GM12878 (cell line): Measurements from ENCODE around the gene FGF11. TPM values are rescaled to one million over a fixed set of nuclear protein-coding genes. Genes with fewer than 3 reads are reported as not detected.

Experiments
- ATAC-seq: fragments of 200-7000 bp; cut with Tn5 transposase; 3 replicates; pipeline ENCODE4 v1.9.1; 2020; ENCODE audit warnings: mild to moderate bottlenecking, moderate library complexity
- BruUV-seq: library from RNA; stranded (reverse); fragments of 400-500 nt; replicated peaks from 2 replicates; lab custom pipeline; 2021; lab: Mats Ljungman, UMichigan
- CTCF ChIA-PET: fragments of 300-600 bp; sonication (Branson Sonifier 250); formaldehyde crosslinking; extraction: SDS; loops from one replicate; lab custom pipeline; 2021; ENCODE audit warnings: inconsistent platforms; lab: Yijun Ruan, JAX
- POLR2A ChIA-PET: fragments of 350-600 bp; formaldehyde crosslinking; extraction: SDS; loops from one replicate; lab custom pipeline; 2021; ENCODE audit warnings: inconsistent platforms; lab: Charles Lee
- RAD21 ChIA-PET: fragments of 300-600 bp; sonication (Branson Sonifier 250); formaldehyde crosslinking; loops from one replicate; lab custom pipeline; 2023; ENCODE audit warnings: antibody characterized with exemption; ENCODE audit not compliant: unreplicated experiment; lab: Charles Lee
- SMC1A ChIA-PET: fragments of 300-600 bp; sonication (Branson Sonifier 250); formaldehyde crosslinking; loops from one replicate; lab custom pipeline; 2023; ENCODE audit not compliant: unreplicated experiment, uncharacterized antibody; lab: Charles Lee
- DNase-seq: peaks from one replicate; pipeline ENCODE4 v3.0.0-alpha.2; 2011; ENCODE audit warnings: low read depth, low spot score
- FAIRE-seq: peaks from 3 replicates; lab custom pipeline; 2011; peaks lifted over from hg19 to GRCh38; lab: Jason Lieb, UNC
- H2AFZ ChIP-seq: 2 replicates; pipeline ENCODE4 v1.6.0; 2011; ENCODE audit warnings: low read depth, low read length, control low read depth; ENCODE audit not compliant: control insufficient read depth
- H3K27ac ChIP-seq: 2 replicates; pipeline ENCODE4 v1.5.1; 2011; ENCODE audit warnings: control low read depth; ENCODE audit not compliant: control insufficient read depth, insufficient read depth
- H3K27me3 ChIP-seq, 2 experiments: replicated peaks in 1 of 2; 2 replicates each; pipeline versions ENCODE4 v1.6.0 to v1.6.1; 2011; ENCODE audit warnings: low read length in 1 of 2; ENCODE audit not compliant: control insufficient read depth in 2 of 2, insufficient read depth in 2 of 2
- H3K36me3 ChIP-seq, 2 experiments: 2 replicates each; pipeline ENCODE4 v1.5.1; 2011; ENCODE audit warnings: low read length in 1 of 2; ENCODE audit not compliant: control insufficient read depth in 2 of 2, insufficient read depth in 2 of 2
- H3K4me1 ChIP-seq: 2 replicates; pipeline ENCODE4 v1.6.1; 2011; ENCODE audit warnings: mild to moderate bottlenecking, low read length, moderate library complexity, mixed read lengths; ENCODE audit not compliant: control insufficient read depth, insufficient read depth
- H3K4me2 ChIP-seq: 2 replicates; pipeline ENCODE4 v1.6.0; 2011; ENCODE audit warnings: control low read depth; ENCODE audit not compliant: control insufficient read depth, insufficient read depth
- H3K4me3 ChIP-seq: fragments of 200-600 bp; sonication (generic); 2 replicates; pipeline ENCODE4 v1.5.1; 2016
- H3K79me2 ChIP-seq: 2 replicates; pipeline ENCODE4 v1.6.0; 2011; ENCODE audit warnings: low read length; ENCODE audit not compliant: control insufficient read depth, insufficient read depth
- H3K9ac ChIP-seq: 2 replicates; pipeline ENCODE4 v1.8.0; 2011; ENCODE audit warnings: low read length, control low read depth, mixed read lengths; ENCODE audit not compliant: control insufficient read depth, insufficient read depth
- H3K9me3 ChIP-seq: replicated peaks from 3 replicates; pipeline ENCODE4 v1.5.1; 2011; ENCODE audit warnings: mild to moderate bottlenecking, low read length; ENCODE audit not compliant: control insufficient read depth, insufficient read depth
- H4K20me1 ChIP-seq: 2 replicates; pipeline ENCODE4 v1.6.0; 2011; ENCODE audit not compliant: control insufficient read depth, insufficient read depth
- E2F4 ChIP-seq: IDR thresholded peaks from 2 replicates; pipeline ENCODE4 v1.6.1; 2012; ENCODE audit warnings: low read depth, low read length, improper control_type of control experiment
- ETV6 ChIP-seq, 2 experiments: fragments of 450-650 bp in 1 of 2; IDR thresholded peaks in 1 of 2; conservative IDR thresholded peaks in 1 of 2; 2 replicates each; pipeline ENCODE4 v1.6.1; 2014; ENCODE audit warnings: antibody characterized with exemption in 1 of 2, borderline replicate concordance in 1 of 2, low read depth in 1 of 2, mild to moderate bottlenecking in 1 of 2, moderate library complexity in 1 of 2
- MTA3 ChIP-seq: IDR thresholded peaks from 2 replicates; pipeline ENCODE4 v1.6.1; 2012; ENCODE audit warnings: low read length, inconsistent platforms, borderline replicate concordance
- NBN ChIP-seq: fragments of 450-650 bp; IDR thresholded peaks from 2 replicates; pipeline ENCODE4 v1.6.1; 2016
- RELA ChIP-seq: fragments of 450-650 bp; IDR thresholded peaks from 2 replicates; pipeline ENCODE4 v1.8.0; 2014; ENCODE audit warnings: borderline replicate concordance; ENCODE audit not compliant: partially characterized antibody
- SPI1 ChIP-seq: IDR thresholded peaks from 2 replicates; pipeline ENCODE4 v1.6.1; 2011; ENCODE audit warnings: low read depth, mild to moderate bottlenecking, low read length, moderate library complexity, borderline replicate concordance; ENCODE audit not compliant: insufficient read depth
- WGBS: methylation state at CpG from one replicate; pipeline ENCODE4 v1.1.6; 2016; ENCODE audit warnings: low lambda C conversion rate; ENCODE audit not compliant: insufficient replicate concordance, insufficient coverage; ENCODE audit errors: missing lambda C conversion rate; 5-methylcytosine and 5-hydroxymethylcytosine counted together
- in situ Hi-C: fragments of 300-500 bp; cut with MboI; formaldehyde crosslinking; loops from 9 replicates; pipeline ENCODE4 v1.14.3; 2018; ENCODE audit warnings: mixed read lengths
- intact Hi-C: fragments of 100-400 bp; cut with micrococcal nuclease; formaldehyde crosslinking; loops from one replicate; pipeline ENCODE4 v1.14.2; 2022; ENCODE audit not compliant: unreplicated experiment
- polyA plus RNA-seq, 11 experiments: library from polyadenylated mRNA; depleted of rRNA in 4 of 11; unstranded in 6 of 11; stranded (reverse) in 5 of 11; fragments of >200 nt; fragmentation: Nextera tagmentation in 4 of 11; fragmentation: Illumina TruSeq in 1 of 11; extraction: Ambion mirVana in 4 of 11; extraction: Trizol in 1 of 11; gene quantifications; 1 replicate in 1 of 11; 2 replicates in 10 of 11; pipeline versions ENCODE4 v1.2.1 to v1.2.3, GENCODE V29; 2011 to 2016; ENCODE audit warnings: inconsistent platforms in 2 of 11, missing spikeins in 2 of 11, low read depth in 1 of 11
- total RNA-seq, 4 experiments: library from RNA; depleted of rRNA in 3 of 4; stranded (reverse); fragments of >200 nt in 3 of 4; fragmentation: Illumina TruSeq in 1 of 4; extraction: Trizol in 1 of 4; gene quantifications; 2 replicates each; pipeline versions ENCODE4 v1.2.1 to v1.2.3, GENCODE V29; 2013 to 2021
- TF ChIP-seq, protein P1 (sequence below): fragments of 450-650 bp; formaldehyde crosslinking; IDR thresholded peaks from 2 replicates; pipeline ENCODE4 v1.4.0; 2020; ENCODE audit warnings: mild to moderate bottlenecking, moderate library complexity
- TF ChIP-seq, protein P2 (sequence below): fragments of 150-350 bp; IDR thresholded peaks from 2 replicates; pipeline ENCODE4 v1.6.1; 2016; ENCODE audit warnings: low read depth, low read length

The FGF11 gene
- total and polyA plus RNA-seq, 10 of the 15 experiments (the other 5 are each of a cell fraction or from before 2014, with no cell fraction given) = 0.69 to 21.1 (median 2.6) TPM

GRCh38 chr17:7491583-7491982 lies 52.3 kb downstream of the FGF11 start:
- Histone ChIP-seq H3K4me3 (no peak overlapping the region), H3K9me3 (no peaks in the 10 kb centered on the region), H3K27me3 (no peaks in the 10 kb centered on the region), H3K36me3 (peaks cover 8 to 19% of the 10 kb centered on the region in 2 experiments), H3K4me1 (no peaks in the 10 kb centered on the region), H3K4me2 (peak overlapping the region; percentile 25; the same call in 1 of the 2 replicates), H3K27ac (no peak overlapping the region), H2AFZ (no peak overlapping the region), H4K20me1 (peaks cover 9% of the 10 kb centered on the region), H3K9ac (no peak overlapping the region), H3K79me2 (peaks cover 79% of the 10 kb centered on the region)
- ChIA-PET RAD21 (interaction anchor here (0.8 kb wide), 1 partner anchor 69 kb away, joined by 3 read pairs; no protein-coding TSS in a partner anchor), SMC1A (interaction anchor here (1.4 to 3.7 kb wide), 2 partner anchors 50 to 69 kb away, joined by 3 to 11 read pairs; no protein-coding TSS in a partner anchor), CTCF (interaction anchor here (0.7 to 2.2 kb wide), 6 partner anchors 22 to 136 kb away, joined by 3 to 5 read pairs (median 3); partner anchors contain the start of gene TMEM102), POLR2A (interaction anchor here (1.1 to 1.5 kb wide), 2 partner anchors 50 to 52 kb away, joined by 4 to 8 read pairs; no protein-coding TSS in a partner anchor)
- no TSS peak for BruUV-seq
- in situ Hi-C loops (no loop called here), intact Hi-C loops (no loop called here)
- ATAC-seq (no peak), DNase-seq (no peak), FAIRE-seq (no peak)
- TF ChIP-seq, protein P1, sequence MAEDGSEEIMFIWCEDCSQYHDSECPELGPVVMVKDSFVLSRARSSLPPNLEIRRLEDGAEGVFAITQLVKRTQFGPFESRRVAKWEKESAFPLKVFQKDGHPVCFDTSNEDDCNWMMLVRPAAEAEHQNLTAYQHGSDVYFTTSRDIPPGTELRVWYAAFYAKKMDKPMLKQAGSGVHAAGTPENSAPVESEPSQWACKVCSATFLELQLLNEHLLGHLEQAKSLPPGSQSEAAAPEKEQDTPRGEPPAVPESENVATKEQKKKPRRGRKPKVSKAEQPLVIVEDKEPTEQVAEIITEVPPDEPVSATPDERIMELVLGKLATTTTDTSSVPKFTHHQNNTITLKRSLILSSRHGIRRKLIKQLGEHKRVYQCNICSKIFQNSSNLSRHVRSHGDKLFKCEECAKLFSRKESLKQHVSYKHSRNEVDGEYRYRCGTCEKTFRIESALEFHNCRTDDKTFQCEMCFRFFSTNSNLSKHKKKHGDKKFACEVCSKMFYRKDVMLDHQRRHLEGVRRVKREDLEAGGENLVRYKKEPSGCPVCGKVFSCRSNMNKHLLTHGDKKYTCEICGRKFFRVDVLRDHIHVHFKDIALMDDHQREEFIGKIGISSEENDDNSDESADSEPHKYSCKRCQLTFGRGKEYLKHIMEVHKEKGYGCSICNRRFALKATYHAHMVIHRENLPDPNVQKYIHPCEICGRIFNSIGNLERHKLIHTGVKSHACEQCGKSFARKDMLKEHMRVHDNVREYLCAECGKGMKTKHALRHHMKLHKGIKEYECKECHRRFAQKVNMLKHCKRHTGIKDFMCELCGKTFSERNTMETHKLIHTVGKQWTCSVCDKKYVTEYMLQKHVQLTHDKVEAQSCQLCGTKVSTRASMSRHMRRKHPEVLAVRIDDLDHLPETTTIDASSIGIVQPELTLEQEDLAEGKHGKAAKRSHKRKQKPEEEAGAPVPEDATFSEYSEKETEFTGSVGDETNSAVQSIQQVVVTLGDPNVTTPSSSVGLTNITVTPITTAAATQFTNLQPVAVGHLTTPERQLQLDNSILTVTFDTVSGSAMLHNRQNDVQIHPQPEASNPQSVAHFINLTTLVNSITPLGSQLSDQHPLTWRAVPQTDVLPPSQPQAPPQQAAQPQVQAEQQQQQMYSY (CRISPR knock-in tag) = no peak
- TF ChIP-seq ETV6 (conservative IDR thresholded peaks at IDR 0.05 in 1 of 2, IDR thresholded peaks at IDR 0.05 in 1 of 2; ENCODE audit: borderline replicate concordance in 1 of 2, low read depth in 1 of 2) = no peak
- no peak for TF ChIP-seq MTA3
- TF ChIP-seq, protein P2, sequence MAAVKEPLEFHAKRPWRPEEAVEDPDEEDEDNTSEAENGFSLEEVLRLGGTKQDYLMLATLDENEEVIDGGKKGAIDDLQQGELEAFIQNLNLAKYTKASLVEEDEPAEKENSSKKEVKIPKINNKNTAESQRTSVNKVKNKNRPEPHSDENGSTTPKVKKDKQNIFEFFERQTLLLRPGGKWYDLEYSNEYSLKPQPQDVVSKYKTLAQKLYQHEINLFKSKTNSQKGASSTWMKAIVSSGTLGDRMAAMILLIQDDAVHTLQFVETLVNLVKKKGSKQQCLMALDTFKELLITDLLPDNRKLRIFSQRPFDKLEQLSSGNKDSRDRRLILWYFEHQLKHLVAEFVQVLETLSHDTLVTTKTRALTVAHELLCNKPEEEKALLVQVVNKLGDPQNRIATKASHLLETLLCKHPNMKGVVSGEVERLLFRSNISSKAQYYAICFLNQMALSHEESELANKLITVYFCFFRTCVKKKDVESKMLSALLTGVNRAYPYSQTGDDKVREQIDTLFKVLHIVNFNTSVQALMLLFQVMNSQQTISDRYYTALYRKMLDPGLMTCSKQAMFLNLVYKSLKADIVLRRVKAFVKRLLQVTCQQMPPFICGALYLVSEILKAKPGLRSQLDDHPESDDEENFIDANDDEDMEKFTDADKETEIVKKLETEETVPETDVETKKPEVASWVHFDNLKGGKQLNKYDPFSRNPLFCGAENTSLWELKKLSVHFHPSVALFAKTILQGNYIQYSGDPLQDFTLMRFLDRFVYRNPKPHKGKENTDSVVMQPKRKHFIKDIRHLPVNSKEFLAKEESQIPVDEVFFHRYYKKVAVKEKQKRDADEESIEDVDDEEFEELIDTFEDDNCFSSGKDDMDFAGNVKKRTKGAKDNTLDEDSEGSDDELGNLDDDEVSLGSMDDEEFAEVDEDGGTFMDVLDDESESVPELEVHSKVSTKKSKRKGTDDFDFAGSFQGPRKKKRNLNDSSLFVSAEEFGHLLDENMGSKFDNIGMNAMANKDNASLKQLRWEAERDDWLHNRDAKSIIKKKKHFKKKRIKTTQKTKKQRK = no peak
- TF ChIP-seq SPI1 = no peak
- TF ChIP-seq NBN = no peak
- no peak for TF ChIP-seq RELA
- no peak for TF ChIP-seq E2F4
- 90% methylated on average over 1 of the region's 1 CpG for WGBS
